ENCODE results near the gene PSME3. TPM values are rescaled to one million over a fixed set of nuclear protein-coding genes. Genes with fewer than 3 reads are reported as not detected.

Gene PSME3
- total RNA-seq, 2 donors from 2014 or later, result 153 to 178 TPM

- TF ChIP-seq CTCF (conservative IDR thresholded peaks at IDR 0.05), result no peak
- Histone ChIP-seq H3K4me1 (ENCODE audit: control insufficient read depth, insufficient read depth, low read length) (peaks cover 3% of the 10 kb centered on the region), H3K9ac (ENCODE audit: extremely low read depth, low read length, poor library complexity, severe bottlenecking) (no peak overlapping the region), H3K36me3 (ENCODE audit: control insufficient read depth, insufficient read depth, low read length) (peaks cover 49% of the 10 kb centered on the region), H3K4me3 (ENCODE audit: low read length) (no peak overlapping the region), H3K9me3 (ENCODE audit: control insufficient read depth, low read length) (no peaks in the 10 kb centered on the region), H3K27me3 (ENCODE audit: control insufficient read depth, insufficient read depth, low read length, poor library complexity, severe bottlenecking) (no peaks in the 10 kb centered on the region), H3K27ac (ENCODE audit: low read depth, low read length) (no peak overlapping the region)
- Mint-ChIP-seq H3K27ac (no peak overlapping the region), H3K4me3 (no peak overlapping the region), H3K27me3 (ENCODE audit: insufficient read depth) (no peaks in the 10 kb centered on the region), H3K9me3 (no peaks in the 10 kb centered on the region), H3K36me3 (ENCODE audit: low read depth) (peaks cover 55% of the 10 kb centered on the region), H3K4me1 (peaks cover 16% of the 10 kb centered on the region)
- WGBS, 2 experiments (ENCODE audit: insufficient coverage in 1 of 2, insufficient read length in 1 of 2), result 97 to 98% methylated on average over 13 to 24 of the region's 24 CpGs
- no peak for DNase-seq
These were observed 11.8 kb downstream of the PSME3 start for GRCh38 chr17:42844761-42845555.

- Histone ChIP-seq H3K9ac (ENCODE audit: extremely low read depth, low read length, poor library complexity, severe bottlenecking) (no peak overlapping the region), H3K36me3 (ENCODE audit: control insufficient read depth, insufficient read depth, low read length) (peaks cover 46% of the 10 kb centered on the region), H3K4me3 (ENCODE audit: low read length) (no peak overlapping the region), H3K27ac (ENCODE audit: low read depth, low read length) (no peak overlapping the region), H3K27me3 (ENCODE audit: control insufficient read depth, insufficient read depth, low read length, poor library complexity, severe bottlenecking) (no peaks in the 10 kb centered on the region), H3K4me1 (ENCODE audit: control insufficient read depth, insufficient read depth, low read length) (peaks cover 3% of the 10 kb centered on the region), H3K9me3 (ENCODE audit: control insufficient read depth, low read length) (no peaks in the 10 kb centered on the region)
- no peak for TF ChIP-seq CTCF (conservative IDR thresholded peaks at IDR 0.05)
- no peaks in the 10 kb centered on the region for H3K27me3 Mint-ChIP-seq (ENCODE audit: insufficient read depth)
- H3K4me3 Mint-ChIP-seq, result no peak overlapping the region
- peaks cover 16% of the 10 kb centered on the region for H3K4me1 Mint-ChIP-seq
- peaks cover 51% of the 10 kb centered on the region for H3K36me3 Mint-ChIP-seq (ENCODE audit: low read depth)
- 94 to 96% methylated on average over 8 to 12 of the region's 12 CpGs for WGBS, 2 experiments (ENCODE audit: insufficient coverage in 1 of 2, insufficient read length in 1 of 2)
- DNase-seq, result no peak
- H3K9me3 Mint-ChIP-seq, result no peaks in the 10 kb centered on the region
- H3K27ac Mint-ChIP-seq, result no peak overlapping the region
These were observed 12.3 kb downstream of the PSME3 start for GRCh38 chr17:42845556-42845917.

DNA sequence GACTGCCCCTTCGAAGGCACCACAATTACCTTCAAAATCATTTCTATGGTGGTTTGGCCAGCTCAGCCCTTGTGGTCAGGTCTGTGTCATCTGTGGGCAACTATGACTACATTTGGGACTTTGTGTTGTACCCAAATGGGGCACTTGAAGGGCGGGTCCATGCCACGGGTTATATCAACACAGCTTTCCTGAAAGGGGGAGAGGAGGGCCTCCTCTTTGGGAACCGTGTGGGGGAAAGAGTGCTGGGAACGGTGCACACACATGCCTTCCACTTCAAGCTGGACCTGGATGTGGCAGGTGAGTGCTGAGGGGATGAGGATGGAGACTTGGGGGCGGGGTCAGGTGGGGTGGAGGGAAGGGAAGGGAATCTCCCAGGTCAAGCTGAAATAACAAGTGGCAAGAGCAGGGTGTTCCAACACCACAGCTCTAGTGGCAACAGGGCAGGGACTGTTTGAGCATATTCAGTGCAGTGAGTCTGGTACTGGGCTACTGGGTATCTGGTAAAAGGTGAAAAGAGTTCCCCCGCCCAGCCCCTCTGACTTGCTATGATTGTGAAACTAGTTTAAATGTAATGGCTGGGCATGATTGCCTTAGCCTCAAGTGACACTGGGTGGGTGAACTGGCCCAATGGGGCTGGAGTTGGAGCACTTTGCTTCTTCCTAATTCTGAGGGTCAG, 12.9 kb downstream of the PSME3 start:
- Histone ChIP-seq H3K9me3 (ENCODE audit: control insufficient read depth, low read length) (no peaks in the 10 kb centered on the region), H3K27me3 (ENCODE audit: control insufficient read depth, insufficient read depth, low read length, poor library complexity, severe bottlenecking) (no peaks in the 10 kb centered on the region), H3K36me3 (ENCODE audit: control insufficient read depth, insufficient read depth, low read length) (peaks cover 42% of the 10 kb centered on the region), H3K27ac (ENCODE audit: low read depth, low read length) (no peak overlapping the region), H3K4me1 (ENCODE audit: control insufficient read depth, insufficient read depth, low read length) (peaks cover 3% of the 10 kb centered on the region), H3K4me3 (ENCODE audit: low read length) (no peak overlapping the region), H3K9ac (ENCODE audit: extremely low read depth, low read length, poor library complexity, severe bottlenecking) (no peak overlapping the region)
- no peak overlapping the region for H3K27ac Mint-ChIP-seq
- no peaks in the 10 kb centered on the region for H3K27me3 Mint-ChIP-seq (ENCODE audit: insufficient read depth)
- H3K36me3 Mint-ChIP-seq (ENCODE audit: low read depth), result peaks cover 48% of the 10 kb centered on the region
- 92% methylated on average over 7 of the region's 7 CpGs; no CpG with 5 or more reads in 1 of the 2 experiments for WGBS, 2 experiments (ENCODE audit: insufficient coverage in 1 of 2, insufficient read length in 1 of 2)
- DNase-seq, result no peak
- no peak overlapping the region for H3K4me3 Mint-ChIP-seq
- no peak for TF ChIP-seq CTCF (conservative IDR thresholded peaks at IDR 0.05)
- H3K9me3 Mint-ChIP-seq, result no peaks in the 10 kb centered on the region
- H3K4me1 Mint-ChIP-seq, result peaks cover 18% of the 10 kb centered on the region
